ENCODE results near the gene CDKN2AIP.

Gene CDKN2AIP

GRCh38 chr4:183485411-183486160 is 41.1 kb downstream of the CDKN2AIP start:
- H3K9ac ChIP-seq (ENCODE audit: low read length) = no peak overlapping the region
- H3K9me3 ChIP-seq (ENCODE audit: control insufficient read depth, low read length) = no peaks in the 10 kb centered on the region
- H3K36me3 ChIP-seq (ENCODE audit: control insufficient read depth, insufficient read depth, low read length) = no peaks in the 10 kb centered on the region
- no peaks in the 10 kb centered on the region for H3K4me1 ChIP-seq (ENCODE audit: control insufficient read depth, insufficient read depth, low read length)
- H3K4me3 ChIP-seq (ENCODE audit: low read length) = no peak overlapping the region
- no peaks in the 10 kb centered on the region for H3K27me3 ChIP-seq (ENCODE audit: control insufficient read depth, insufficient read depth, low read length)

- Histone ChIP-seq H3K9ac (ENCODE audit: low read length) (no peak overlapping the region), H3K4me3 (ENCODE audit: low read length) (no peak overlapping the region), H3K4me1 (ENCODE audit: control insufficient read depth, insufficient read depth, low read length) (no peaks in the 10 kb centered on the region), H3K36me3 (ENCODE audit: control insufficient read depth, insufficient read depth, low read length) (no peaks in the 10 kb centered on the region), H3K9me3 (ENCODE audit: control insufficient read depth, low read length) (no peaks in the 10 kb centered on the region), H3K27me3 (ENCODE audit: control insufficient read depth, insufficient read depth, low read length) (no peaks in the 10 kb centered on the region)
These were observed 48.4 kb downstream of the CDKN2AIP start for GRCh38 chr4:183492791-183493222.

- Histone ChIP-seq H3K27me3 (ENCODE audit: control insufficient read depth, insufficient read depth, low read length) (no peaks in the 10 kb centered on the region), H3K9ac (ENCODE audit: low read length) (no peak overlapping the region), H3K9me3 (ENCODE audit: control insufficient read depth, low read length) (no peaks in the 10 kb centered on the region), H3K4me3 (ENCODE audit: low read length) (no peak overlapping the region), H3K36me3 (ENCODE audit: control insufficient read depth, insufficient read depth, low read length) (no peaks in the 10 kb centered on the region), H3K4me1 (ENCODE audit: control insufficient read depth, insufficient read depth, low read length) (no peaks in the 10 kb centered on the region)
These were observed 48.8 kb downstream of the CDKN2AIP start for GRCh38 chr4:183493246-183493645.

GRCh38 chr4:183495184-183495583 is 50.7 kb downstream of the CDKN2AIP start:
- Histone ChIP-seq H3K36me3 (ENCODE audit: control insufficient read depth, insufficient read depth, low read length) (no peaks in the 10 kb centered on the region), H3K4me1 (ENCODE audit: control insufficient read depth, insufficient read depth, low read length) (no peaks in the 10 kb centered on the region), H3K9ac (ENCODE audit: low read length) (no peak overlapping the region), H3K4me3 (ENCODE audit: low read length) (no peak overlapping the region), H3K9me3 (ENCODE audit: control insufficient read depth, low read length) (no peaks in the 10 kb centered on the region), H3K27me3 (ENCODE audit: control insufficient read depth, insufficient read depth, low read length) (no peaks in the 10 kb centered on the region)

Measured in mucosa of stomach (tissue), 1 donor.